ENCODE results near the gene IL17F.

- TF ChIP-seq CTCF (IDR thresholded peaks at IDR 0.05; ENCODE audit: low read length), result no peak
- TF ChIP-seq EZH2 (optimal IDR thresholded peaks at IDR 0.05; ENCODE audit: low read depth, low read length), result no peak
- no peak for TF ChIP-seq EZH2phosphoT487 (IDR thresholded peaks at IDR 0.05; ENCODE audit: low read length)
Measured at GRCh38 chr6:52210227-52210626, 34.1 kb downstream of the IL17F start.

All from MM.1S (cell line).